ENCODE measurements around the gene MAP3K3. TPM values are rescaled to one million over a fixed set of nuclear protein-coding genes. Genes with fewer than 3 reads are reported as not detected.

MAP3K3 gene
- total RNA-seq, 2 donors from 2014 or later, result 44.0 to 72.0 TPM

GRCh38 chr17:63624531-63624880, 2.3 kb downstream of the MAP3K3 start:
- H3K4me3 ChIP-seq, result no peak overlapping the region
- intact Hi-C loops (cut with DNase I), result loop anchor here (5.0 kb wide), 3 partner anchors 72 to 223 kb away; partner anchors contain the start of gene DCAF7
- no peaks in the 10 kb centered on the region for H3K27me3 ChIP-seq (replicated peaks; ENCODE audit: insufficient read depth)
- DNase-seq (ENCODE audit: low spot score), result no peak
- H3K36me3 ChIP-seq, result no peaks in the 10 kb centered on the region
- TF ChIP-seq POLR2A (IDR thresholded peaks at IDR 0.05) (no peak), POLR2AphosphoS5 (IDR thresholded peaks at IDR 0.05) (no peak), CTCF (IDR thresholded peaks at IDR 0.05) (no peak)
- peak overlapping the region; percentile 27 to 34 for H3K27ac ChIP-seq
- no peaks in the 10 kb centered on the region for H3K9me3 ChIP-seq
- peaks cover 13% of the 10 kb centered on the region for H3K4me1 ChIP-seq (replicated peaks)
- WGBS, result 69% methylated on average over 1 of the region's 1 CpG

GRCh38 chr17:63626551-63627180, 4.4 kb downstream of the MAP3K3 start:
- WGBS, result 37% methylated on average over 4 of the region's 4 CpGs
- intact Hi-C loops (cut with DNase I), result no loop called here
- DNase-seq (ENCODE audit: low spot score), result no peak
- Histone ChIP-seq H3K4me3 (no peak overlapping the region), H3K4me1 (replicated peaks) (peaks cover 18% of the 10 kb centered on the region), H3K27ac (peak overlapping the region in 1 of 2 donors; percentile 32), H3K9me3 (no peaks in the 10 kb centered on the region), H3K27me3 (replicated peaks; ENCODE audit: insufficient read depth) (no peaks in the 10 kb centered on the region), H3K36me3 (no peaks in the 10 kb centered on the region)
- TF ChIP-seq CTCF (IDR thresholded peaks at IDR 0.05) (no peak), POLR2A (IDR thresholded peaks at IDR 0.05) (no peak), POLR2AphosphoS5 (IDR thresholded peaks at IDR 0.05) (no peak)

- Histone ChIP-seq H3K27ac (peak overlapping the region; percentile 5 to 59), H3K4me1 (replicated peaks) (peaks cover 14% of the 10 kb centered on the region), H3K36me3 (no peaks in the 10 kb centered on the region), H3K9me3 (no peaks in the 10 kb centered on the region), H3K4me3 (no peak overlapping the region), H3K27me3 (replicated peaks; ENCODE audit: insufficient read depth) (no peaks in the 10 kb centered on the region)
- 52% methylated on average over 1 of the region's 1 CpG for WGBS
- no peak for TF ChIP-seq POLR2A (IDR thresholded peaks at IDR 0.05)
- TF ChIP-seq POLR2AphosphoS5 (IDR thresholded peaks at IDR 0.05), result peak; percentile 76
- TF ChIP-seq CTCF (IDR thresholded peaks at IDR 0.05), result peak in 1 of 4 experiments; percentile 6
- DNase-seq (ENCODE audit: low spot score), result no peak
- intact Hi-C loops (cut with DNase I), result no loop called here
These were observed 7.4 kb downstream of the MAP3K3 start for GRCh38 chr17:63629627-63630026.

- TF ChIP-seq CTCF (IDR thresholded peaks at IDR 0.05) (no peak), POLR2A (IDR thresholded peaks at IDR 0.05) (no peak), POLR2AphosphoS5 (IDR thresholded peaks at IDR 0.05) (no peak)
- H3K4me3 ChIP-seq, result no peak overlapping the region
- no peaks in the 10 kb centered on the region for H3K9me3 ChIP-seq
- no peaks in the 10 kb centered on the region for H3K27me3 ChIP-seq (replicated peaks; ENCODE audit: insufficient read depth)
- no peaks in the 10 kb centered on the region for H3K36me3 ChIP-seq
- DNase-seq (ENCODE audit: low spot score), result no peak
- WGBS, result 90% methylated on average over 3 of the region's 3 CpGs
- peak overlapping the region; percentile 6 to 13 for H3K27ac ChIP-seq
- intact Hi-C loops (cut with DNase I), result no loop called here
- peaks cover 14% of the 10 kb centered on the region for H3K4me1 ChIP-seq (replicated peaks)
These were observed 8.8 kb downstream of the MAP3K3 start for GRCh38 chr17:63631062-63631461.

- TF ChIP-seq CTCF (IDR thresholded peaks at IDR 0.05) (no peak), POLR2AphosphoS5 (IDR thresholded peaks at IDR 0.05) (no peak), POLR2A (IDR thresholded peaks at IDR 0.05) (no peak)
- H3K9me3 ChIP-seq, result no peaks in the 10 kb centered on the region
- peaks cover 11% of the 10 kb centered on the region for H3K4me1 ChIP-seq (replicated peaks)
- H3K27ac ChIP-seq, result peak overlapping the region; percentile 6 to 13
- intact Hi-C loops (cut with DNase I), result no loop called here
- no peak for DNase-seq (ENCODE audit: low spot score)
- WGBS, result 48% methylated on average over 1 of the region's 1 CpG
- H3K36me3 ChIP-seq, result no peaks in the 10 kb centered on the region
- no peaks in the 10 kb centered on the region for H3K27me3 ChIP-seq (replicated peaks; ENCODE audit: insufficient read depth)
- H3K4me3 ChIP-seq, result no peak overlapping the region
These were observed 9.4 kb downstream of the MAP3K3 start for GRCh38 chr17:63631626-63632025.
